ENCODE data around the gene RGS11.
A peak's percentile ranks its signal among the peaks of the same experiment; 100 is the strongest.
"Not testable (repeated sequence)": the region's sequence is repeated elsewhere in the genome, so short reads cannot be mapped to it uniquely, and the experiment has no call there.

The RGS11 gene

GRCh38 chr16:279531-279930 is 3.8 kb upstream of the RGS11 start:
- DNase-seq = no peak

- peak; percentile 97 for DNase-seq
Measured at GRCh38 chr16:278863-279366, 3.2 kb upstream of the RGS11 start.

GRCh38 chr16:276426-277077 is 808 bp upstream of the RGS11 start:
- no peak for DNase-seq

- no peak for DNase-seq
Measured at GRCh38 chr16:275041-275641, 603 bp downstream of the RGS11 start.

- DNase-seq = peak; percentile 37
Measured at GRCh38 chr16:273547-274421, 2.0 kb downstream of the RGS11 start.

- DNase-seq = no peak
Measured at GRCh38 chr16:272633-273546, 2.9 kb downstream of the RGS11 start.

- no peak for DNase-seq
Measured at GRCh38 chr16:270381-271255, 5.1 kb downstream of the RGS11 start.

- DNase-seq = no peak
Measured at GRCh38 chr16:269061-269796, 6.5 kb downstream of the RGS11 start.

GRCh38 chr16:268141-269053 is 7.3 kb downstream of the RGS11 start:
- peak; percentile 54 for DNase-seq

- not testable (repeated sequence) for DNase-seq
Measured at GRCh38 chr16:267562-267961, 8.2 kb downstream of the RGS11 start.

GRCh38 chr16:266258-267164 is 9.2 kb downstream of the RGS11 start:
- DNase-seq = no peak

- DNase-seq = no peak
Measured at GRCh38 chr16:265711-266110, 10.0 kb downstream of the RGS11 start.

GRCh38 chr16:265002-265529 is 10.7 kb downstream of the RGS11 start:
- no peak for DNase-seq

- no peak for DNase-seq
Measured at GRCh38 chr16:264440-264951, 11.2 kb downstream of the RGS11 start.

- no peak for DNase-seq
Measured at GRCh38 chr16:263944-264343, 11.8 kb downstream of the RGS11 start.

- DNase-seq = no peak
Measured at GRCh38 chr16:263182-263774, 12.5 kb downstream of the RGS11 start.

- no peak for DNase-seq
Measured at GRCh38 chr16:262121-262745, 13.5 kb downstream of the RGS11 start.

All from hematopoietic multipotent progenitor cell treated with erythropoietin and hydrocortisone succinate and interleukin-3 and kit ligand, for 4 days (in vitro differentiated cells).